ENCODE data around the gene IGF1R.

IGF1R gene

GRCh38 chr15:98694161-98694560, 45.8 kb downstream of the IGF1R start:
- Mint-ChIP-seq H3K27me3 (ENCODE audit: low read depth) (no peaks in the 10 kb centered on the region), H3K27ac (no peak overlapping the region), H3K36me3 (ENCODE audit: low read depth) (no peaks in the 10 kb centered on the region)

GRCh38 chr15:98698792-98699191, 50.5 kb downstream of the IGF1R start:
- Mint-ChIP-seq H3K27me3 (ENCODE audit: low read depth) (no peaks in the 10 kb centered on the region), H3K4me1 (ENCODE audit: low read depth) (peaks cover 30% of the 10 kb centered on the region), H3K9me3 (no peaks in the 10 kb centered on the region), H3K27ac (peak overlapping the region; percentile 61), H3K36me3 (ENCODE audit: low read depth) (no peaks in the 10 kb centered on the region), H3K4me3 (no peak overlapping the region)
- no peak for DNase-seq (ENCODE audit: low spot score)

More at GRCh38 chr15:98694161-98694560, 45.8 kb downstream of the IGF1R start:
- Mint-ChIP-seq H3K4me3 (no peak overlapping the region), H3K9me3 (no peaks in the 10 kb centered on the region), H3K4me1 (ENCODE audit: low read depth) (peaks cover 9% of the 10 kb centered on the region)
- DNase-seq (ENCODE audit: low spot score), result no peak

GRCh38 chr15:98699591-98700424, 51.5 kb downstream of the IGF1R start:
- Mint-ChIP-seq H3K4me1 (ENCODE audit: low read depth) (peaks cover 30% of the 10 kb centered on the region), H3K9me3 (no peaks in the 10 kb centered on the region), H3K27ac (peak overlapping the region; percentile 27), H3K4me3 (peak overlapping the region; percentile 6), H3K27me3 (ENCODE audit: low read depth) (no peaks in the 10 kb centered on the region), H3K36me3 (ENCODE audit: low read depth) (no peaks in the 10 kb centered on the region)
- peak; percentile 42 for DNase-seq (ENCODE audit: low spot score)

GRCh38 chr15:98700519-98700918, 52.2 kb downstream of the IGF1R start:
- peak; percentile 4 for DNase-seq (ENCODE audit: low spot score)
- Mint-ChIP-seq H3K27me3 (ENCODE audit: low read depth) (no peaks in the 10 kb centered on the region), H3K27ac (peak overlapping the region; percentile 29)

GRCh38 chr15:98703126-98703685, 54.9 kb downstream of the IGF1R start:
- H3K36me3 Mint-ChIP-seq (ENCODE audit: low read depth), result peaks cover 3% of the 10 kb centered on the region
- no peaks in the 10 kb centered on the region for H3K9me3 Mint-ChIP-seq
- no peaks in the 10 kb centered on the region for H3K27me3 Mint-ChIP-seq (ENCODE audit: low read depth)
- no peak overlapping the region for H3K4me3 Mint-ChIP-seq
- no peak for DNase-seq (ENCODE audit: low spot score)
- H3K27ac Mint-ChIP-seq, result peak overlapping the region; percentile 59
- H3K4me1 Mint-ChIP-seq (ENCODE audit: low read depth), result peaks cover 30% of the 10 kb centered on the region

More at GRCh38 chr15:98700519-98700918, 52.2 kb downstream of the IGF1R start:
- no peak overlapping the region for H3K4me3 Mint-ChIP-seq
- peaks cover 30% of the 10 kb centered on the region for H3K4me1 Mint-ChIP-seq (ENCODE audit: low read depth)
- no peaks in the 10 kb centered on the region for H3K36me3 Mint-ChIP-seq (ENCODE audit: low read depth)
- no peaks in the 10 kb centered on the region for H3K9me3 Mint-ChIP-seq

GRCh38 chr15:98705070-98705469, 56.7 kb downstream of the IGF1R start:
- H3K4me1 Mint-ChIP-seq (ENCODE audit: low read depth), result peaks cover 12% of the 10 kb centered on the region
- H3K4me3 Mint-ChIP-seq, result no peak overlapping the region
- H3K36me3 Mint-ChIP-seq (ENCODE audit: low read depth), result peaks cover 7% of the 10 kb centered on the region
- no peak for DNase-seq (ENCODE audit: low spot score)
- no peaks in the 10 kb centered on the region for H3K27me3 Mint-ChIP-seq (ENCODE audit: low read depth)
- H3K9me3 Mint-ChIP-seq, result no peaks in the 10 kb centered on the region
- H3K27ac Mint-ChIP-seq, result no peak overlapping the region

GRCh38 chr15:98706387-98706786, 58.0 kb downstream of the IGF1R start:
- no peak for DNase-seq (ENCODE audit: low spot score)
- peaks cover 4% of the 10 kb centered on the region for H3K4me1 Mint-ChIP-seq (ENCODE audit: low read depth)
- H3K27me3 Mint-ChIP-seq (ENCODE audit: low read depth), result no peaks in the 10 kb centered on the region
- H3K27ac Mint-ChIP-seq, result no peak overlapping the region
- peaks cover 8% of the 10 kb centered on the region for H3K36me3 Mint-ChIP-seq (ENCODE audit: low read depth)
- no peak overlapping the region for H3K4me3 Mint-ChIP-seq
- peaks cover 2% of the 10 kb centered on the region for H3K9me3 Mint-ChIP-seq

- peaks cover 8% of the 10 kb centered on the region for H3K9me3 Mint-ChIP-seq
- H3K4me1 Mint-ChIP-seq (ENCODE audit: low read depth), result peaks cover 4% of the 10 kb centered on the region
Measured at GRCh38 chr15:98706986-98707385, 58.6 kb downstream of the IGF1R start.

GRCh38 chr15:98708037-98708590, 59.8 kb downstream of the IGF1R start:
- Mint-ChIP-seq H3K9me3 (peaks cover 12% of the 10 kb centered on the region), H3K27me3 (ENCODE audit: low read depth) (no peaks in the 10 kb centered on the region), H3K4me1 (ENCODE audit: low read depth) (peaks cover 3% of the 10 kb centered on the region), H3K4me3 (no peak overlapping the region), H3K27ac (no peak overlapping the region), H3K36me3 (ENCODE audit: low read depth) (peaks cover 19% of the 10 kb centered on the region)
- DNase-seq (ENCODE audit: low spot score), result no peak

More at GRCh38 chr15:98706986-98707385, 58.6 kb downstream of the IGF1R start:
- no peak overlapping the region for H3K27ac Mint-ChIP-seq
- DNase-seq (ENCODE audit: low spot score), result no peak
- H3K4me3 Mint-ChIP-seq, result no peak overlapping the region
- H3K27me3 Mint-ChIP-seq (ENCODE audit: low read depth), result no peaks in the 10 kb centered on the region
- H3K36me3 Mint-ChIP-seq (ENCODE audit: low read depth), result peaks cover 13% of the 10 kb centered on the region

GRCh38 chr15:98711810-98712209, 63.5 kb downstream of the IGF1R start:
- H3K27me3 Mint-ChIP-seq (ENCODE audit: low read depth), result no peaks in the 10 kb centered on the region
- H3K9me3 Mint-ChIP-seq, result peaks cover 12% of the 10 kb centered on the region
- no peak for DNase-seq (ENCODE audit: low spot score)
- peaks cover 30% of the 10 kb centered on the region for H3K4me1 Mint-ChIP-seq (ENCODE audit: low read depth)
- no peak overlapping the region for H3K27ac Mint-ChIP-seq
- H3K36me3 Mint-ChIP-seq (ENCODE audit: low read depth), result peaks cover 19% of the 10 kb centered on the region
- H3K4me3 Mint-ChIP-seq, result no peak overlapping the region

- no peak for DNase-seq (ENCODE audit: low spot score)
- H3K27me3 Mint-ChIP-seq (ENCODE audit: low read depth), result no peaks in the 10 kb centered on the region
- no peak overlapping the region for H3K4me3 Mint-ChIP-seq
- peaks cover 18% of the 10 kb centered on the region for H3K36me3 Mint-ChIP-seq (ENCODE audit: low read depth)
- H3K27ac Mint-ChIP-seq, result peak overlapping the region; percentile 43
- H3K4me1 Mint-ChIP-seq (ENCODE audit: low read depth), result peaks cover 31% of the 10 kb centered on the region
- peaks cover 12% of the 10 kb centered on the region for H3K9me3 Mint-ChIP-seq
Measured at GRCh38 chr15:98712845-98713584, 64.7 kb downstream of the IGF1R start.

GRCh38 chr15:98713585-98714001, 65.3 kb downstream of the IGF1R start:
- Mint-ChIP-seq H3K36me3 (ENCODE audit: low read depth) (peaks cover 14% of the 10 kb centered on the region), H3K9me3 (peaks cover 12% of the 10 kb centered on the region), H3K4me1 (ENCODE audit: low read depth) (peaks cover 31% of the 10 kb centered on the region), H3K4me3 (peak overlapping the region; percentile 19), H3K27ac (peak overlapping the region; percentile 43), H3K27me3 (ENCODE audit: low read depth) (no peaks in the 10 kb centered on the region)
- peak; percentile 5 for DNase-seq (ENCODE audit: low spot score)

GRCh38 chr15:98714922-98715321, 66.6 kb downstream of the IGF1R start:
- Mint-ChIP-seq H3K27ac (no peak overlapping the region), H3K9me3 (peaks cover 12% of the 10 kb centered on the region), H3K36me3 (ENCODE audit: low read depth) (peaks cover 12% of the 10 kb centered on the region), H3K27me3 (ENCODE audit: low read depth) (no peaks in the 10 kb centered on the region), H3K4me3 (no peak overlapping the region), H3K4me1 (ENCODE audit: low read depth) (peaks cover 31% of the 10 kb centered on the region)
- DNase-seq (ENCODE audit: low spot score), result no peak

GRCh38 chr15:98715401-98715800, 67.1 kb downstream of the IGF1R start:
- H3K27ac Mint-ChIP-seq, result no peak overlapping the region
- peaks cover 12% of the 10 kb centered on the region for H3K9me3 Mint-ChIP-seq
- H3K4me1 Mint-ChIP-seq (ENCODE audit: low read depth), result peaks cover 36% of the 10 kb centered on the region
- no peaks in the 10 kb centered on the region for H3K27me3 Mint-ChIP-seq (ENCODE audit: low read depth)
- H3K36me3 Mint-ChIP-seq (ENCODE audit: low read depth), result peaks cover 12% of the 10 kb centered on the region
- H3K4me3 Mint-ChIP-seq, result no peak overlapping the region
- no peak for DNase-seq (ENCODE audit: low spot score)

Measured in T-helper 2 cell treated with Interferon-gamma antibody and Interleukin-4, amounts not matched to agents 5 μg/mL and 100 μg/mL, for 36 hours (primary cell).